Measurements from ENCODE around the gene MRGPRE.

MRGPRE gene

GRCh38 chr11:3226846-3227567 lies 5.2 kb downstream of the MRGPRE start:
- no peak for DNase-seq

GRCh38 chr11:3225826-3226750 lies 6.1 kb downstream of the MRGPRE start:
- no peak for DNase-seq

GRCh38 chr11:3225159-3225758 lies 7.0 kb downstream of the MRGPRE start:
- DNase-seq: no peak

- no peak for DNase-seq
Observed at GRCh38 chr11:3224401-3225057, 7.7 kb downstream of the MRGPRE start.

- DNase-seq: no peak
Observed at GRCh38 chr11:3223932-3224381, 8.3 kb downstream of the MRGPRE start.

GRCh38 chr11:3222941-3223915 lies 9.0 kb downstream of the MRGPRE start:
- DNase-seq: peak; percentile 40

- DNase-seq: no peak
Observed at GRCh38 chr11:3222003-3222855, 10.0 kb downstream of the MRGPRE start.

GRCh38 chr11:3221408-3222002 lies 10.7 kb downstream of the MRGPRE start:
- no peak for DNase-seq

GRCh38 chr11:3220521-3221407 lies 11.5 kb downstream of the MRGPRE start:
- no peak for DNase-seq

- DNase-seq: no peak
Observed at GRCh38 chr11:3220101-3220500, 12.1 kb downstream of the MRGPRE start.

- DNase-seq: no peak
Observed at GRCh38 chr11:3219281-3219892, 12.8 kb downstream of the MRGPRE start.

GRCh38 chr11:3218483-3219280 lies 13.5 kb downstream of the MRGPRE start, which contains the start of gene MRGPRG:
Gene MRGPRG, minus strand, starts transcription at chr11:3218813. Its CDS starts 0 bp downstream, at chr11:3218813.
- no peak for DNase-seq

- no peak for DNase-seq
Observed at GRCh38 chr11:3217818-3218482, 14.3 kb downstream of the MRGPRE start.

GRCh38 chr11:3216027-3216525 lies 16.1 kb downstream of the MRGPRE start:
- DNase-seq: no peak

- no peak for DNase-seq
Observed at GRCh38 chr11:3215346-3216026, 16.7 kb downstream of the MRGPRE start.

- no peak for DNase-seq
Observed at GRCh38 chr11:3214420-3214699, 17.9 kb downstream of the MRGPRE start.
